Upper lobe of left lung (tissue), 6 donors: ENCODE measurements around the gene VMP1. TPM values are rescaled to one million over a fixed set of nuclear protein-coding genes. Genes with fewer than 3 reads are reported as not detected.

Source experiments
- ATAC-seq, 2 donors: fragments of 200-7000 bp; cut with Tn5 transposase; one replicate each; pipeline ENCODE4 v1.9.1; 2022; ENCODE audit warnings: mild to moderate bottlenecking in 2 of 2, moderate library complexity in 2 of 2; ENCODE audit not compliant: low FRiP score in 2 of 2
- DNase-seq, 2 donors: peaks; one replicate each; pipeline ENCODE4 v3.0.0-alpha.2; 2019 to 2020
- H3K27ac ChIP-seq, 4 donors: fragments of 200-600 bp; sonication (generic); one replicate each; pipeline ENCODE4 v1.5.1; 2016 to 2019
- H3K27me3 ChIP-seq, 4 donors: fragments of 200-600 bp; sonication (generic); one replicate each; pipeline ENCODE4 v1.5.1; 2017 to 2019
- H3K36me3 ChIP-seq, 4 donors: fragments of 200-600 bp; sonication (generic); one replicate each; pipeline ENCODE4 v1.5.1; 2016 to 2019
- H3K4me1 ChIP-seq, 4 donors: fragments of 200-600 bp; sonication (generic); one replicate each; pipeline ENCODE4 v1.5.1; 2018 to 2019
- H3K4me3 ChIP-seq, 4 donors: fragments of 200-600 bp; sonication (generic); one replicate each; pipeline ENCODE4 v1.5.1; 2017 to 2019; ENCODE audit warnings: mild to moderate bottlenecking in 2 of 4, moderate library complexity in 1 of 4
- H3K9me3 ChIP-seq, 4 donors: fragments of 200-600 bp; sonication (generic); one replicate each; pipeline ENCODE4 v1.5.1; 2018 to 2019
- CTCF ChIP-seq, 6 experiments: fragments of 450-650 bp in 4 of 6; fragments of 200-600 bp in 2 of 6; sonication (generic) in 2 of 6; IDR thresholded peaks; one replicate each; pipeline ENCODE4 v1.5.1; 2016 to 2019; ENCODE audit warnings: antibody characterized with exemption in 6 of 6
- EP300 ChIP-seq, 4 donors: sonication (generic); formaldehyde crosslinking; IDR thresholded peaks; one replicate each; pipeline ENCODE4 v1.5.1; 2017; ENCODE audit warnings: antibody characterized with exemption in 4 of 4, control low read depth in 2 of 4
- POLR2A ChIP-seq, 4 donors: fragments of 450-650 bp; IDR thresholded peaks; one replicate each; pipeline ENCODE4 v1.5.1; 2016 to 2017; ENCODE audit warnings: antibody characterized with exemption in 4 of 4, mild to moderate bottlenecking in 2 of 4
- POLR2AphosphoS5 ChIP-seq, 2 donors: sonication (generic); formaldehyde crosslinking; IDR thresholded peaks; one replicate each; pipeline ENCODE4 v1.5.1; 2017; ENCODE audit warnings: antibody characterized with exemption in 2 of 2
- WGBS, 2 donors: methylation state at CpG; one replicate each; pipeline ENCODE4 v1.1.5; 2017 to 2018; 5-methylcytosine and 5-hydroxymethylcytosine counted together
- total RNA-seq, 6 donors: library from RNA; depleted of rRNA in 4 of 6; stranded (reverse); fragments of >200 nt in 4 of 6; gene quantifications; one replicate each; pipeline versions ENCODE4 v1.1.0 to v1.2.1, GENCODE V29; 2016 to 2021
- donor health status: DM: no; HTN: no; CAD: no; lungs with moderate emphysema.
- donor health status: DM: no; HTN: yes; CAD: no; lungs with severe emphysema.

The VMP1 gene
- total RNA-seq, 6 donors from 2014 or later, result 124 to 246 (median 181) TPM

- peak overlapping the region in 2 of 4 donors; percentile 18 to 77 for H3K27ac ChIP-seq
- ATAC-seq (no peak), DNase-seq (no peak)
- 90 to 100% methylated on average over 1 of the region's 1 CpG for WGBS, 2 donors
- H3K4me1 ChIP-seq, result peaks cover 5 to 26% (median 15%) of the 10 kb centered on the region in 4 donors
- H3K36me3 ChIP-seq, result peaks cover 1 to 15% (median 3%) of the 10 kb centered on the region in 4 donors
- no peaks in the 10 kb centered on the region for H3K27me3 ChIP-seq
- no peak for TF ChIP-seq CTCF (IDR thresholded peaks at IDR 0.05)
- no peak overlapping the region for H3K4me3 ChIP-seq
- no peaks in the 10 kb centered on the region for H3K9me3 ChIP-seq
Observed at GRCh38 chr17:59730268-59730834, 22.9 kb downstream of the VMP1 start.

- 89 to 97% methylated on average over 2 of the region's 2 CpGs for WGBS, 2 donors
- Histone ChIP-seq H3K4me3 (no peak overlapping the region), H3K4me1 (peaks cover 0 to 7% (median 0%) of the 10 kb centered on the region in 4 donors), H3K27me3 (no peaks in the 10 kb centered on the region), H3K36me3 (peaks cover 6 to 40% (median 12%) of the 10 kb centered on the region in 4 donors), H3K27ac (no peak overlapping the region), H3K9me3 (no peaks in the 10 kb centered on the region)
- ATAC-seq (no peak), DNase-seq (no peak)
- TF ChIP-seq EP300 (IDR thresholded peaks at IDR 0.05) (no peak), POLR2A (IDR thresholded peaks at IDR 0.05) (no peak), CTCF (IDR thresholded peaks at IDR 0.05) (no peak), POLR2AphosphoS5 (IDR thresholded peaks at IDR 0.05) (no peak)
Observed at GRCh38 chr17:59733697-59734096, 26.2 kb downstream of the VMP1 start.

- H3K36me3 ChIP-seq, result peaks cover 6 to 45% (median 12%) of the 10 kb centered on the region in 4 donors
- WGBS, 2 donors, result 96% methylated on average over 5 of the region's 5 CpGs
- ATAC-seq (no peak), DNase-seq (no peak)
- H3K27ac ChIP-seq, result no peak overlapping the region
- no peak overlapping the region for H3K4me3 ChIP-seq
- H3K4me1 ChIP-seq, result peaks cover 0 to 7% (median 0%) of the 10 kb centered on the region in 4 donors
- no peaks in the 10 kb centered on the region for H3K27me3 ChIP-seq
- H3K9me3 ChIP-seq, result no peaks in the 10 kb centered on the region
- no peak for TF ChIP-seq CTCF (IDR thresholded peaks at IDR 0.05)
- no peak for TF ChIP-seq EP300 (IDR thresholded peaks at IDR 0.05)
Observed at GRCh38 chr17:59734226-59734625, 26.8 kb downstream of the VMP1 start.

- peaks cover 0 to 2% (median 0%) of the 10 kb centered on the region in 4 donors for H3K4me1 ChIP-seq
- WGBS, 2 donors, result 98% methylated on average over 3 of the region's 3 CpGs
- ATAC-seq (no peak), DNase-seq (no peak)
- H3K9me3 ChIP-seq, result no peaks in the 10 kb centered on the region
- no peaks in the 10 kb centered on the region for H3K27me3 ChIP-seq
- no peak overlapping the region for H3K4me3 ChIP-seq
- no peak overlapping the region for H3K27ac ChIP-seq
- peaks cover 6 to 53% (median 15%) of the 10 kb centered on the region in 4 donors for H3K36me3 ChIP-seq
- TF ChIP-seq POLR2A (IDR thresholded peaks at IDR 0.05) (no peak), POLR2AphosphoS5 (IDR thresholded peaks at IDR 0.05) (no peak), EP300 (IDR thresholded peaks at IDR 0.05) (no peak), CTCF (IDR thresholded peaks at IDR 0.05) (no peak)
Observed at GRCh38 chr17:59737324-59737723, 29.9 kb downstream of the VMP1 start.

- peaks cover 0 to 15% (median 3%) of the 10 kb centered on the region in 4 donors for H3K36me3 ChIP-seq
- no peak for ATAC-seq
- no peaks in the 10 kb centered on the region for H3K9me3 ChIP-seq
- H3K4me3 ChIP-seq, result no peak overlapping the region
- DNase-seq, result no peak
- no peak overlapping the region for H3K27ac ChIP-seq
- TF ChIP-seq POLR2AphosphoS5 (IDR thresholded peaks at IDR 0.05) (no peak), EP300 (IDR thresholded peaks at IDR 0.05) (no peak), POLR2A (IDR thresholded peaks at IDR 0.05) (no peak), CTCF (IDR thresholded peaks at IDR 0.05) (no peak)
- no peaks in the 10 kb centered on the region for H3K4me1 ChIP-seq
- no peaks in the 10 kb centered on the region for H3K27me3 ChIP-seq
- WGBS, 2 donors, result 94 to 96% methylated on average over 4 of the region's 4 CpGs
Observed at GRCh38 chr17:59743842-59744241, 36.4 kb downstream of the VMP1 start.
